Keratinocyte (primary cell): ENCODE measurements around the gene SRD5A1. TPM values are rescaled to one million over a fixed set of nuclear protein-coding genes. Genes with fewer than 3 reads are reported as not detected.

ENCODE experiments used
- DNase-seq: peaks from one replicate; pipeline ENCODE4 v3.0.0-alpha.2; 2011; ENCODE audit warnings: low read depth, missing footprints, low spot score
- FAIRE-seq: peaks from 2 replicates; lab custom pipeline; 2011; peaks lifted over from hg19 to GRCh38; lab: Jason Lieb, UNC
- H2AFZ ChIP-seq: 2 replicates; pipeline ENCODE4 v1.6.0; 2012; ENCODE audit warnings: low read length, control low read depth, inconsistent platforms; ENCODE audit not compliant: control insufficient read depth
- H3K27ac ChIP-seq: 2 replicates; pipeline ENCODE4 v1.5.1; 2011; ENCODE audit warnings: low read length; ENCODE audit not compliant: control insufficient read depth, insufficient read depth
- H3K27me3 ChIP-seq: 3 replicates; pipeline ENCODE4 v1.6.0; 2011; ENCODE audit warnings: low read length; ENCODE audit not compliant: control insufficient read depth, insufficient read depth; ENCODE audit errors: extremely low read depth
- H3K36me3 ChIP-seq, 2 experiments: 2 replicates in 1 of 2; 3 replicates in 1 of 2; pipeline ENCODE4 v1.5.1; 2011; ENCODE audit warnings: low read length in 2 of 2, mild to moderate bottlenecking in 1 of 2; ENCODE audit not compliant: control insufficient read depth in 2 of 2, insufficient read depth in 2 of 2; ENCODE audit errors: extremely low read depth in 1 of 2
- H3K4me1 ChIP-seq: 3 replicates; pipeline ENCODE4 v1.5.1; 2011; ENCODE audit warnings: low read length; ENCODE audit not compliant: control insufficient read depth, insufficient read depth; ENCODE audit errors: extremely low read depth
- H3K4me2 ChIP-seq: 3 replicates; pipeline ENCODE4 v1.6.0; 2011; ENCODE audit warnings: low read depth, low read length; ENCODE audit not compliant: control insufficient read depth, insufficient read depth; ENCODE audit errors: extremely low read depth
- H3K4me3 ChIP-seq, 3 experiments: fragments of 200-600 bp in 1 of 3; sonication (generic) in 1 of 3; 2 replicates in 2 of 3; 3 replicates in 1 of 3; pipeline ENCODE4 v1.5.1; 2011 to 2016; ENCODE audit warnings: low read length in 3 of 3, mild to moderate bottlenecking in 3 of 3, control low read depth in 2 of 3, inconsistent platforms in 1 of 3, low read depth in 1 of 3, mixed read lengths in 1 of 3, mixed run types in 1 of 3, moderate library complexity in 1 of 3; ENCODE audit not compliant: control insufficient read depth in 2 of 3, insufficient read depth in 2 of 3; ENCODE audit errors: extremely low read depth in 1 of 3
- H3K79me2 ChIP-seq: 2 replicates; pipeline ENCODE4 v1.6.0; 2012; ENCODE audit warnings: low read length; ENCODE audit not compliant: control insufficient read depth, insufficient read depth
- H3K9ac ChIP-seq: 3 replicates; pipeline ENCODE4 v1.6.0; 2011; ENCODE audit warnings: low read length; ENCODE audit not compliant: control insufficient read depth, insufficient read depth; ENCODE audit errors: extremely low read depth
- H3K9me1 ChIP-seq: 3 replicates; pipeline ENCODE4 v1.6.0; 2011; ENCODE audit warnings: low read length; ENCODE audit not compliant: control insufficient read depth, insufficient read depth; ENCODE audit errors: extremely low read depth
- H3K9me3 ChIP-seq: 2 replicates; pipeline ENCODE4 v1.5.1; 2012; ENCODE audit warnings: low read depth, low read length; ENCODE audit not compliant: control insufficient read depth
- H4K20me1 ChIP-seq: 3 replicates; pipeline ENCODE4 v1.6.0; 2011; ENCODE audit warnings: low read length; ENCODE audit not compliant: control insufficient read depth, insufficient read depth; ENCODE audit errors: extremely low read depth
- CTCF ChIP-seq, 3 experiments: IDR thresholded peaks in 1 of 3; conservative IDR thresholded peaks in 1 of 3; optimal IDR thresholded peaks in 1 of 3; 2 replicates in 2 of 3; 3 replicates in 1 of 3; pipeline versions ENCODE3 to v1.5.1; 2011; ENCODE audit warnings: low read length in 3 of 3, mild to moderate bottlenecking in 3 of 3, moderate library complexity in 2 of 3, control low read depth in 1 of 3, inconsistent platforms in 1 of 3; ENCODE audit not compliant: insufficient read depth in 2 of 3; ENCODE audit errors: extremely low read depth in 1 of 3
- EZH2 ChIP-seq: IDR thresholded peaks from one replicate; pipeline ENCODE4 v1.6.1; 2012; ENCODE audit warnings: inconsistent platforms, mild to moderate bottlenecking, low read length, moderate library complexity
- dilution Hi-C: fragments of 300-500 bp; cut with MboI; formaldehyde crosslinking; loops from one replicate; pipeline ENCODE4 v1.7.0; 2020; ENCODE audit warnings: low sequenced_read_pairs; ENCODE audit not compliant: extremely low pct_ligation_motif_present
- polyA plus RNA-seq, 5 experiments: library from polyadenylated mRNA; depleted of rRNA in 3 of 5; stranded (reverse) in 3 of 5; stranded (forward) in 1 of 5; unstranded in 1 of 5; fragments of >200 nt; gene quantifications; 1 replicate in 1 of 5; 2 replicates in 3 of 5; 3 replicates in 1 of 5; pipeline versions ENCODE4 v1.2.1 to v1.2.3, GENCODE V29; 2011 to 2012; ENCODE audit warnings: missing spikeins in 2 of 5, low read depth in 1 of 5, low replicate concordance in 1 of 5

SRD5A1 gene
- polyA plus RNA-seq, 1 donor (not counting 4 experiments of a cell fraction or from before 2014, with no cell fraction given): 35.4 TPM

- Histone ChIP-seq H3K9me3 (no peaks in the 10 kb centered on the region), H3K79me2 (no peaks in the 10 kb centered on the region), H2AFZ (no peak overlapping the region), H3K4me1 (peaks cover 6% of the 10 kb centered on the region), H3K9me1 (no peaks in the 10 kb centered on the region), H3K27me3 (no peaks in the 10 kb centered on the region), H3K9ac (no peak overlapping the region), H4K20me1 (no peaks in the 10 kb centered on the region), H3K4me2 (no peak overlapping the region), H3K27ac (no peak overlapping the region), H3K4me3 (no peak overlapping the region), H3K36me3 (no peaks in the 10 kb centered on the region)
- DNase-seq (no peak), FAIRE-seq (no peak)
- TF ChIP-seq CTCF (optimal IDR thresholded peaks at IDR 0.05 in 1 of 3, IDR thresholded peaks at IDR 0.05 in 1 of 3, conservative IDR thresholded peaks at IDR 0.05 in 1 of 3; ENCODE audit: extremely low read depth in 1 of 3, insufficient read depth in 2 of 3, low read length in 3 of 3) (no peak), EZH2 (no peak)
- dilution Hi-C loops: no loop called here
These were observed 66.1 kb downstream of the SRD5A1 start for GRCh38 chr5:6699357-6699756.

GRCh38 chr5:6700074-6700684 lies 66.9 kb downstream of the SRD5A1 start:
- no peak overlapping the region for H2AFZ ChIP-seq
- H4K20me1 ChIP-seq: no peaks in the 10 kb centered on the region
- no peak overlapping the region for H3K4me3 ChIP-seq
- DNase-seq (no peak), FAIRE-seq (no peak)
- H3K27me3 ChIP-seq: no peaks in the 10 kb centered on the region
- H3K36me3 ChIP-seq: no peaks in the 10 kb centered on the region
- peaks cover 14% of the 10 kb centered on the region for H3K4me1 ChIP-seq
- no peaks in the 10 kb centered on the region for H3K9me1 ChIP-seq
- dilution Hi-C loops: no loop called here
- H3K9ac ChIP-seq: no peak overlapping the region
- H3K27ac ChIP-seq: no peak overlapping the region
- no peak overlapping the region for H3K4me2 ChIP-seq
- no peaks in the 10 kb centered on the region for H3K79me2 ChIP-seq
- no peaks in the 10 kb centered on the region for H3K9me3 ChIP-seq
- TF ChIP-seq CTCF (optimal IDR thresholded peaks at IDR 0.05 in 1 of 3, IDR thresholded peaks at IDR 0.05 in 1 of 3, conservative IDR thresholded peaks at IDR 0.05 in 1 of 3; ENCODE audit: extremely low read depth in 1 of 3, insufficient read depth in 2 of 3, low read length in 3 of 3): no peak
- TF ChIP-seq EZH2: no peak
